LNCaP clone FGC (cell line): ENCODE results near the gene IGFL4.

Experiments used
- DNase-seq: peaks from one replicate; pipeline ENCODE4 v3.0.0-alpha.2; 2011; ENCODE audit warnings: low read depth
- H3K4me3 ChIP-seq: 2 replicates; pipeline ENCODE4 v1.5.1; 2011; ENCODE audit warnings: mild to moderate bottlenecking, low read depth, low read length, control low read depth
- TF ChIP-seq, protein P1 (sequence below): IDR thresholded peaks from 2 replicates; pipeline ENCODE4 v1.5.1; 2012; ENCODE audit warnings: mild to moderate bottlenecking; ENCODE audit not compliant: control insufficient read depth, insufficient read depth; ENCODE audit errors: extremely low read depth

Gene IGFL4

DNA sequence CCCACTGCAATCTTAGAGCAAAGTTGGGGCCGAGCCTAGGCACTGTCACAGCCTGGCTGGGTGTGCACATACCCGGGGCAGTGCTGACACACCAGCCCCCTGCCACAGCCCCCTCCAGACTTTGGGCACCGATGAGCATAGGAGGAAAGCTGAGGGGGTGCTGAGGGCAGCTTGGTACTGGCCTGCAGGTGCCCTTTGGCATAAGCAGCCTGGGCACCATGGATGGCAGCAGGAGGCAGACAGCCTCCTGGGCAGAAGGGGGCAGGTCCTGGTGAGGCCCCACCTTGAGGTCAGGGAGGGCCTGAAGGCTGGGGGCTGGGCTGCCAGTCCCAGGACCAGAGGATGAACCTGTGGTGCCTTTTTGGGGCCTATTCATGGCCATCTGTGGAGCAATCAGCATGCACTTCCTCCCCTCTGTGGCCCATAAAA lies 8.2 kb downstream of the IGFL4 start:
- TF ChIP-seq, protein P1, sequence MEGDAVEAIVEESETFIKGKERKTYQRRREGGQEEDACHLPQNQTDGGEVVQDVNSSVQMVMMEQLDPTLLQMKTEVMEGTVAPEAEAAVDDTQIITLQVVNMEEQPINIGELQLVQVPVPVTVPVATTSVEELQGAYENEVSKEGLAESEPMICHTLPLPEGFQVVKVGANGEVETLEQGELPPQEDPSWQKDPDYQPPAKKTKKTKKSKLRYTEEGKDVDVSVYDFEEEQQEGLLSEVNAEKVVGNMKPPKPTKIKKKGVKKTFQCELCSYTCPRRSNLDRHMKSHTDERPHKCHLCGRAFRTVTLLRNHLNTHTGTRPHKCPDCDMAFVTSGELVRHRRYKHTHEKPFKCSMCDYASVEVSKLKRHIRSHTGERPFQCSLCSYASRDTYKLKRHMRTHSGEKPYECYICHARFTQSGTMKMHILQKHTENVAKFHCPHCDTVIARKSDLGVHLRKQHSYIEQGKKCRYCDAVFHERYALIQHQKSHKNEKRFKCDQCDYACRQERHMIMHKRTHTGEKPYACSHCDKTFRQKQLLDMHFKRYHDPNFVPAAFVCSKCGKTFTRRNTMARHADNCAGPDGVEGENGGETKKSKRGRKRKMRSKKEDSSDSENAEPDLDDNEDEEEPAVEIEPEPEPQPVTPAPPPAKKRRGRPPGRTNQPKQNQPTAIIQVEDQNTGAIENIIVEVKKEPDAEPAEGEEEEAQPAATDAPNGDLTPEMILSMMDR, result no peak
- no peak overlapping the region for H3K4me3 ChIP-seq
- DNase-seq, result no peak

DNA sequence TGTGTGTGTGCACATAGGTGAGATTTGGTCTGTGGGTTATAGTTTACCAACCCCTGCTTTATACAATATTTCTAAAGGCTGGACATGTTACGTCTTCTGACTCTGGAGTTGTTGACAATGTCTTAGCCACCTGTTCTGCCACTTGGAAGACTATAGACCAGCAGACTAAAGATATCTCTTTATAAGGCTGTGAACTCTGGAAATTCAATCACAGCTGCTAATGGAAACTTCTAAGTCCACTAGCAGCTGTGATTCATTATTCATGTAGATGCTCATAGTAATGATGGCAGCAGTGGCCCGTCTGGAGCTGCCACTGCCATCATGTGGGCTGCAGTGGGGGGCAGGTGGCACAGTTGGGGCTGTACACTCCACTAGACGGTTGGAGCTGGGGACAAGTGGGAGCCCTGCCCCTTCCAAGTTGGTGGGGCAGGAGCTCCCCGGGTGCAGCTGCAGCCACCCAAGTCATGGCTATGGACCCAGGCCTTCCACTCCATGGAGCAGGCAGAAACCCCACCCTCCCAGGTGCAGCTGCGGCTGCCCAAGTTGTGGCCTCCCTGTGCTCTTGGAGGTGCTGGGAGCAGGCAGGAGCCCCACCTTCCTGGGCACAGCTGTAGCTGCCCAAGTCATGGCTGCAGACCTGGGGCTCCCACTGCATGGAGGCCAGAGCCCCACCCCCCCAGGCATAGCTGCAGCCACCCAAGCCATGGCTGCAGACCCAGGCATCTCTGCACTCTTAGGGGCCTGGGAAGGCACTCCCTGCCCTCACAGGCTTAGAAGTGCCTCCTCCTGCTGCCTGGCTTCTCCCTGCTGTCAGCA lies 8.8 kb downstream of the IGFL4 start:
- TF ChIP-seq, protein P1, result no peak
- DNase-seq, result no peak
- H3K4me3 ChIP-seq, result no peak overlapping the region

DNA sequence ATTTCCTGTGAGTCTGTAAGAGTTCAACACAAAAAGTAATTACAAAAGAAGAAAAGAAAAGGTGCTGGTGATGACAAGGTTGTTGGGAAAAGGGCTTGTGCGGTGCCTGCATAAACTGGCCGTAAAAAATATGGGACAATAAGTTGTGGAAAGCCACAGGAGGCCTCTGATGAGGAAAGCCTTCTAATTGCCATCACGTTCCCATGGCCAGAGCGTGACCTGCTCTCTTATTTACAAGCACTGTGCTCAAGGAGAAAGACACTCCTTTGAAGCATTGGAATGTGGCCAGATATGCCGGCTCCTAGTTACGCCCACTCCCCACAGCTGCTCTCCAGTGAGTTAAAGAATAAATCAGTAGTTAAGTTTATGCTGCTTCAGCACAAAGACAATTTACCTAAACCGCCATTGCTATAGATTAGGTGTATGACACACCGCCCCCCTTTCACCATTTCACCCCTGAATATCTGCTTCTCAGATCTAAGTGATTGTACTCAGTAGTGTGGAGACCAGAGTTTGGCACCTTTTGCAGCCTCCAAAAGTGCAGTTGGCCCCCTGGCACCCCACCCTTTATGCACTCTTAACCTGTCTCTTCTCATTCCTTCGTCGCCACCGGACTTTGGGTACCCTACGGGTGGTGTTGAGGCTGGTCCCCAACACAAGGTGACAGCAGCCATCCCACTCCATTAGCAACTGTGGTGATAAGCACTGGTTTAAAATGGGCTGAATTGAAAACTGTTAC lies 9.8 kb downstream of the IGFL4 start:
- TF ChIP-seq, protein P1, result no peak
- H3K4me3 ChIP-seq, result no peak overlapping the region
- no peak for DNase-seq

DNA sequence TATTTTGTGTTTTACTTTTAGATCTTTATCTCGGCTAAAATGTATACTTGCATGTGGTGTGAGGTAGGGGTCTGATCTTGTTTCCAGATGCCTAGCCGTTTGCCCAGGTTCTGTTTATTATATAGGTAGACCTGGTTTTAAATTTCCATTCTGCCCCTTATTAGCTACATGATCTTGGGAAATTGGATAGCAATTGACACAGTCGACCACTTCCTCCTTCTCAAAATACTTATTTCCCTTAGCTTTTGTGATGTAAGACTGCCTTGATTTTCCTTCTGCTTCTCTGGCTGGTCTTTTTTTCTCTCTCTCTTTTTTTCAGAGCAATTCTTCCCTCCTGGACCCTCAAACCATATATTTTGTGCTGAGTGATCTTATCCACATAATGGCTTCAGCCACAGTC lies 15.0 kb downstream of the IGFL4 start:
- TF ChIP-seq, protein P1, result no peak
- no peak overlapping the region for H3K4me3 ChIP-seq
- no peak for DNase-seq

DNA sequence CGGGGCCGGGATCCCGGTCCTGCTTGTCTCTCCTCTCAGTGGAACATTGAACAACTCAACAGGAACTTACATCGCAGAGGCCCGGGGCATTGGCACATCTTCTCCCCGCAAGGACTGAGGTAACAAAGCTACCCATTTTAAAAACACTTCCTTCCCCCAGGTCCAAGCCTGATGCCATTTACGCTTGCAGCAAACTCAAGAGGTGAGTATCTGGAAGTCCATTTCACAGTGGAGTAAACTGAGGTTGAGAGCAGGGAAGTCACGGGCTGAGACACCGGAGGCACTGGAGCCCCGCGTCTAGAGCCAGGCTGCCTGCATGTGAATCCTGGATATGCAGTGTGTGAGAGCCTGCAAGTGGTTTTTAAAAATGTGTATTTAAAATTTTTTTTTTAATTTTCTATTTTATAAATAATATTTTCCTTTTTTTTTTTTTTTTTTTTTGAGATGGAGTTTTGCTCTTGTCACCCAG lies 17.5 kb downstream of the IGFL4 start:
- no peak for DNase-seq

DNA sequence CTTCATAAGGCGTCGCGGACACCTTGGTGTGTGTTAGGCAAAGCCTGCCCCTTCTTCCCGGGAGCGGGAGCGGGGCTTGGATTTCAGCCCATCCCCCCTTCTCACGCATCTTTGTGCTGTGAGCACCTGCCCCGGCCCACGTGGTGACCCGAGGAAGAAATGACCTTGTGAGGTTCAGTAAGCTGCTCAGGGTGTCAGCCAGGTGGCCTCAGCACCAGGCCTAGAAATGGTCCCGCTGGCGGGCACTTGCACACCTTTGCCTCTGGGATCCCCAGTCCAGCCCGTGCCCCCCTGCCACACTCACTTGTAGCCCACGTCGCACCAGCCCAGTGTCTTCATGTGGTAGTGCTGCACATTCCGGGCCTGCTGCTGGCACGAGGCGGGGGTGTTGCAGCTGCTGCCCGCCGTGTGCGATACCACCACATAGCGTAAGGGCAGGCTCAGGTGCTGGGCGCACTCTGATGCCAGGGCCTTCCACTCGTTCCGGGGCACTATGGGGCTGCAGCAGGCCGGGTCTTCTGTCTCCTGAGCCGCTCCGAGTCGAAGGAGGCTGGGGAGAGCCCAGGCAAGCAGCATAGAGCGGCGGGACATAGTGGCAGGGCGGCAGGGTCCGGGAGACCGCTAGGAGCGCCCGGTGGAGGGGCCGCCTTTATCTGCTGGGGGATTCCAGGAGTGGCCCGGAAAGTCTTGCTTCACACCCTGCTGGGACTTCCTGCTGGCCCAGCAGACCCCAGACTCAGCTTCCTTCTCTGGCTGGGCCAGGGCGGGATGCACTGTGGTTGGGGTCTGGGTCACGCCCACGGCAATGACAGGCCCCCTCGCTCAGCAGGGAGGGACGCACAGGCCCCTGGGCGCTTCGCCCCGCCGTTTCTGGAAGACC lies 18.1 kb downstream of the IGFL4 start, which contains the start of gene PGLYRP1:
TSS of gene PGLYRP1 (minus strand) at position 623 of the 880 bp plus-strand sequence. CDS start at position 591, 32 bp downstream.
- DNase-seq, result no peak
- TF ChIP-seq, protein P1, result no peak
- H3K4me3 ChIP-seq, result no peak within 1 kb of the TSS

More for the DNA sequence above, 17.5 kb downstream of the IGFL4 start:
- H3K4me3 ChIP-seq, result no peak overlapping the region
- TF ChIP-seq, protein P1, result no peak
